ENCODE data around the gene CCDC200.
"Not testable (repeated sequence)": the region's sequence is repeated elsewhere in the genome, so short reads cannot be mapped to it uniquely, and the experiment has no call there.

Gene CCDC200

GRCh38 chr17:43215341-43215740 lies 13.1 kb downstream of the CCDC200 start:
- no peak for DNase-seq

- DNase-seq = no peak
Observed at GRCh38 chr17:43213545-43213944, 14.9 kb downstream of the CCDC200 start.

DNA sequence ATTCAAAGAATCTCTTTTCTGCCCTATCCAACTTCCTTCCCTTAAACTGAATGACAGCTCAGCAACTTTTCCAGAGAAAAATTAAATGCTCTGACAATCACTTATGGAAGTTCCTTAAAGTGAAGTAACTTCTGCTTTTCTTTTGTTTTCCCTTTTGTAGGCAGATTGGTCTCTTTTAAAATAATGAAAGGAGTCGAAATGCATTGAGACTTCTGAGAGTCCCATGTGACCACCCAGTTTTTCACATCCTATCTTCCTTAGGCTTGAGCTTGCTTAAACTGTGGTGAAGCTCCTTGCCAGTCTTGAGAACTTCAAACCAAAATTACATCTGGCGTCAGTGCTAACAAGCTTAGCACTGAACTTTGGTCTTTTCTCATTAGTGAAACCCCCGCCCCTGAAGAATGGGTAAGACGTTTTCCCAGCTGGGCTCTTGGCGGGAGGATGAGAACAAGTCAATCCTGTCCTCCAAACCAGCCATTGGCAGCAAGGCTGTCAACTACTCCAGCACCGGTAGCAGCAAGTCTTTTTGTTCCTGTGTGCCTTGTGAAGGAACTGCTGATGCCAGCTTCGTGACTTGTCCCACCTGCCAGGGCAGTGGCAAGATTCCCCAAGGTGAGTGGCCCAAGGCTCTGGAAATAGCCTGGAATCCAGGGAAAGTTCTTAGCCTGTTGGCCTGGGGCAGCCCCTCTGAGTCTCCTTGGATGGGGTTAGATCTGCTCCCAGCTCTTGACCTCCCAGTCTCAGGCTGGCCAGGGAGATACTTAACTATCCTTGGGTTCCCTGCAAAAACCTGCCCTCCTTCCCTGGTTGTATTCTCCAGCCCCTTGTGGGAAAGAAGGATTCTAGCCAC lies 15.6 kb downstream of the CCDC200 start:
- no peak for DNase-seq

- DNase-seq = peak; percentile 73
Observed at GRCh38 chr17:43211480-43212402, 16.7 kb downstream of the CCDC200 start, which contains the start of gene TMEM106A. Gene TMEM106A, plus strand, starts transcription at chr17:43211875. Its CDS starts 1,167 bp downstream, at chr17:43213042.

DNA sequence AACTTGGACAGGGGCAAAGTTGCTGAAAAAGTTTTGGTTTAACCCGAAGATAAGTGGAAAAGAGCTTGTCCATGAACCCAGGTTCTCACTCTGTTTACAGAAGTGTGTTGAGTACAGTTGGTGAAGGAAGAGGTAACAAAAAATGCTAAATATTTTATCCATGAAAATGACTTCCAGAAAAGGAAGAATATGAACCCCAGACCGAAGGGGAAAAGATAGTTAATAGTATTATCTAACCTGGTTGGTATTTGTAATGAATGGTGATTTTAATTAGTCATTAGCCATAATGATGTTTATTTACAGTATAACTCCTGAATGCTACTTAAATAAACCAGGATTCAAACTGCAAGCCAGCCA lies 17.3 kb downstream of the CCDC200 start:
- DNase-seq = no peak

DNA sequence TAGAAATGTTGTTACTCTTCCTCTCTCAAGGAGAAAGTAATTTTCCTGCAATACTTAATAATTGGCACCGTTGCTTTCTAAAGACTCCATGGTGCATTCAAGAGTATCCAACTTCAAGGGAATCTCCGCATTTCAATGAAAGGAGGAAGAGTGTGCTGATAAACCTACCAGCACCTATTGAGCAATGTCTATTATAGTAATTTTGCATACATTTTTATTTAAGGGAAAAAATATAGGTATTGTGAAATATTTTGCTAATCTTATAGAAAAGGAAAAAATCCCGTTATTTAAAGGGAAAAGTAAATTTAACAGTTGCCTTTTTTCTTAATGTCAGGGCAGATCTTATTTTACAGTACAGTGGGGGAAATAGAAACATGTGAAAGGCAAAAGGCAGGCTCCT lies 17.8 kb downstream of the CCDC200 start:
- no peak for DNase-seq

GRCh38 chr17:43203013-43203412 lies 25.4 kb downstream of the CCDC200 start:
- DNase-seq = not testable (repeated sequence)

DNA sequence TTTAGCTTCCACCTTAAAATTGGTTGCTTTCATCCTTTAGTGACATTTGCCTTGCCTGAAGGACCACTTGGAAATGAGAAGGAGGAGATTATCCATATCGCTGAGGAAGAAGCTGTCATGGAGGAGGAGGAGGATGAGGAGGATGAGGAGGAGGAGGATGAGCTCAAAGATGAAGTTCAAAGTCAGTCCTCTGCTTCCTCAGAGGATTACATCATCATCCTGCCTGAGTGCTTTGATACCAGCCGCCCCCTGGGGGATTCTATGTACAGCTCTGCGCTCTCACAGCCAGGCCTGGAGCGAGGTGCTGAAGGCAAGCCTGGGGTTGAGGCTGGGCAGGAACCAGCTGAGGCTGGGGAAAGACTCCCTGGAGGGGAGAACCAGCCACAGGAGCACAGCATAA lies 28.3 kb downstream of the CCDC200 start:
- no peak for DNase-seq

- no peak for DNase-seq
Observed at GRCh38 chr17:43199633-43200032, 28.8 kb downstream of the CCDC200 start.

DNA sequence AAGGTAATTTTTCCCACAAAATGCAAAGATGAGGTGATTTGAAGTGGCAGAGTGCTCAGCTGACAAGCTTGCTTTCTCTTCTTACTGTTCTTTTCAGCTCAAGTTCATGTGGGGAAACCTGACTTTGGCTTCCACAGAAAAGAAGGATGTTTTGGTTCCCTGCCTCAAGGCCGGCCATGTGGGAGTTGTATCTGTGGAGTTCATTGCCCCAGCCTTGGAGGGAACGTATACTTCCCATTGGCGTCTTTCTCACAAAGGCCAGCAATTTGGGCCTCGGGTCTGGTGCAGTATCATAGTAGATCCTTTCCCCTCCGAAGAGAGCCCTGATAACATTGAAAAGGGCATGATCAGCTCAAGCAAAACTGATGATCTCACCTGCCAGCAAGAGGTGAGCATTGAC lies 35.2 kb downstream of the CCDC200 start:
- DNase-seq = no peak

- DNase-seq = not testable (repeated sequence)
Observed at GRCh38 chr17:43186656-43187055, 41.8 kb downstream of the CCDC200 start.

DNA sequence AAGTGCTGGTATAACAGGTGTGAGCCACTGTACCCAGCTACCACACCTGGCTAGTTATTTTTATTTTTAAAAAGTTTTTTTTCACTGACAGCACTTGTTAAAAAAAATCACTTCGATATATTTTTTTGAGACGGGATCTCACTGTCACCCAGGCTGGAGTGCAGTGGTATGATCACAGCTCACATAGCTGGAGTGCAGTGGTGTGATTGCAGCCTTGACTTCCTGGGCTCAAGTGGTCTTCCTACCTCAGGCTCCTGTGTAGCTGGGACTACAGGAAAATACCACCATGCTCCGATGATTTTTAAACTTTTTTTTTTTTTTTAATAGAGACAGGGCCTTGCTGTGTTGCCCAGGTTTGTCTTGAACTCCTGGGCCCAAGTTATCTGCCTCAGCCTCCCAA lies 44.5 kb downstream of the CCDC200 start:
- no peak for DNase-seq

DNA sequence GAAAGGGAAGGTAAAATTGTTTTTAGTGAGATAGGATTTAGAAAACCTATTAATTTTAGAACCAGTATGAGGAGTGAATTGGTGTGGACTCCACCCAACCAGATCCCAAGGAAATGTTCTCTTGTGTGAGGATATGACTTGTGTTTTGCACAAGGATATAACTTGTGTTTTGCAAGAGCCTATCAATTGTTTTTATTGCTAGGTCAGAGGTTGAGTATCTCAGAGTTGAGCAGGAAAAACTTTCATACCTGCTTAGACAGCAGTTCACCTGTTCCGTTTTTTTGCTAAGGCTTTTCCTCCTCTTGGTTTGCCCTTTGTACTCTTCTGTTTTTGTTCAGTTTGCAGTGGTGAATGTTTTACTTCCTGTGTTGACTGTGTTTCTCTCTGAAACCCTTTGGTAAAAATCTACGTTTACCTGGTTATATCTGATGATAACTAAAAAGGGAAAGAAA lies 52.3 kb downstream of the CCDC200 start:
- DNase-seq = peak; percentile 10

DNA sequence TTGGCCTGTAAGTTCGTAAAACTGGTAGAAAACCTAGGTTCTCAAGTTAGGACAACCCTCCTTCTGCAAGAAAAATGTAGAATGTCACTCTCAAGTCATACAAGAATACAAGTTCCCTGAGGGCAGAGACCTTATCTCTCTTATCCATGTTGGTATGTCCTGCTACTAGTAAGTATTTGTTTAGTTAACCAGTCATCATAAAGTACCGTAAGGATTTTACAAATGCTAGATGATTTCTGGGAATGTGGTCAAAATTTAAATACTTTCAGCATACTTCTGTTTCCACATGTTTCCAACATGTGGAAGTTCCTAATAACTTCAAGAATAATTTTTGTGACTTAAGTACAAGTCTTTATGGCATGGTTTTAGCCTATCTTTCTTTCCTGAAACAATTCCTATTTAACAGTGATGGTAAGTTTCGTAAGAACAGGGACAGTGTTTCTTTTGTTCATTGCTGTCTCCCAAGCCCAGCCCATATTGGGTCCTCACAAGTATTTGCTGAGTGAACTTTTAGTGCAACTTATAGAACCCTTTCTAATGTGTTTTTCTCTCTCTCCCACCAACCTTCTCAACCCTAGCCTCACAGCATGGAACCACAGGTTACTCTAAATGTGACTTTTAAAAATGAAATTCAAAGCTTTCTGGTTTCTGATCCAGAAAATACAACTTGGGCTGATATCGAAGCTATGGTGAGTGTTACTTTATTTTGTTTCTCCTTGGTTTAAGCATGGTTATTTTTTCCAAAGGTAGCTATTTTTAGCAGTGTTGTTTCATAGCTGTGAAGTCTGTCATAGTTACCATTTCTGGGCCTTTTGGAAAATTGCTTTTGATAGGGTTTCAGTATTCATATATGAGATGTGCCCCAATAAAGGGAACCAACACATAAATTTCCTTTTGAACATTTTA lies 53.0 kb downstream of the CCDC200 start:
- no peak for DNase-seq

DNA sequence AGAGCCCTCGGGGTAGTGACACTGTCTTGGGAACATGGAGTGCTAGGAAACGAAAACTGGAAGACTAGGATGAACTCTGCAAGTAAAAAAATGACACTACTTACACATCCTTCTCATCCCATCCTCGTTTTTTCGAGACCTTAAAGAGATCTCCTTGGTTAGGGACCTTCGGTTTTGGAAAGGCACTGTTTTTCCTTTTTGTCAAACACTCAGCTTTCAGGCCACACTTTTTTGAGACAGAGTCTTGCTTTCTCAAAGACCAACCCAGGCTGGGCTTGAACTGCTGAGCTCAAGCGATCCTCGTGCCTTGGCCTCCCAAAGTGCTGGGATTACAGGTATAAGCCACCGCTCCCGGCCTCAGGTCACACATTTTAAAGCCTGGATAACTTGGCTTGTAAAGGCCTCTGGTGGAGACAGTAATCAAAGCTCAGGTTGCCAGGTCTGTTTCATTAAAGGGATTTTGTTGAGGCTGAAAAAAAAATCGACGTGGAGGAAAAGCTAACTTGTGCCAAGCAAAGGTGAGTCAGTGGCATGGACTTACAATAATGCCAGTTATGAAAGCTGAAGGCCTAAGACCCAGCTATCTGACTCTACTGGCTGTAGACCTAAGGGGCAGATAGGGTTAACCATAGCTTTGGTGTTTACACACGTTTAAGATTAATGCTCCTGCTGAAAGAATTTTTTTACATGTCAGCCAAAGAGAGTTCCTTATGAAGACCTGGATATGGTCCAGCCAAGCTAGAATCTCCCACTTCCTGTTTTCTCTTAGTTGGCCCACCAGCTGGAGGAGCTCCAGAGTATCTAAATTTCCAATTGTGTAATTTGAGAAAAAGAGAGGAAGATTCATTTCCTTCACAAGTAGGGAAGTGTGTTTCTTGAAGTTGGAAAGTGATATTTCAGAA lies 56.6 kb downstream of the CCDC200 start:
- peak; percentile 21 for DNase-seq

Measured in CD4-positive, alpha-beta T cell treated with Interleukin-4 for 4 hours (primary cell).